Fibroblast of pulmonary artery (primary cell): ENCODE results near the gene DHRS7C.
"Not testable (repeated sequence)": the region's sequence is repeated elsewhere in the genome, so short reads cannot be mapped to it uniquely, and the experiment has no call there.

Experiments
- DNase-seq: peaks from one replicate; pipeline ENCODE4 v3.0.0-alpha.2; 2010; ENCODE audit warnings: low read depth
- H3K4me3 ChIP-seq: replicated peaks from 2 replicates; pipeline ENCODE4 v1.5.1; 2011; ENCODE audit warnings: low read depth, mild to moderate bottlenecking, control low read depth, low read length, moderate library complexity
- TF ChIP-seq, protein P1 (sequence below): IDR thresholded peaks from 2 replicates; pipeline ENCODE4 v1.5.1; 2011; ENCODE audit warnings: mild to moderate bottlenecking, control low read depth, low read length, inconsistent platforms; ENCODE audit errors: missing control alignments

The DHRS7C gene

DNA sequence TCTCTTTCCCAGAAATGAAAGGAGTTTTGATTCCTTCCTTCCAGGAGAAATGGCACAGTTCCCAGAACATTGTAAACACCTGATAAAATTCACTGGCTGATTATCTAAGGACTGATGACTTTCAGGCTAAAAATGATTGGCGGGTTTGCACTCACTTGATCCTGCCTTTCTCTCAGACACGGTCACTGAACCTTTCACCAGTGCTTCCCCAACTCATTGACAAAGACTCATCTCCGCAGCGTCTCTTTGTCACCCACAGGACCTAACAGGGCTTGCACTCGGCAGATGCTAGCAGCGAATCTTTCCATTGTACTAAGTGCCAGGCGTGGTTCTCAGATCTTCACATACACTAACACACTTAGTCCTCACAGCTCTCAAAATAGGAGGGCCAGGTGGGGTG lies 7.3 kb upstream of the DHRS7C start:
- H3K4me3 ChIP-seq, result no peak overlapping the region
- TF ChIP-seq, protein P1, sequence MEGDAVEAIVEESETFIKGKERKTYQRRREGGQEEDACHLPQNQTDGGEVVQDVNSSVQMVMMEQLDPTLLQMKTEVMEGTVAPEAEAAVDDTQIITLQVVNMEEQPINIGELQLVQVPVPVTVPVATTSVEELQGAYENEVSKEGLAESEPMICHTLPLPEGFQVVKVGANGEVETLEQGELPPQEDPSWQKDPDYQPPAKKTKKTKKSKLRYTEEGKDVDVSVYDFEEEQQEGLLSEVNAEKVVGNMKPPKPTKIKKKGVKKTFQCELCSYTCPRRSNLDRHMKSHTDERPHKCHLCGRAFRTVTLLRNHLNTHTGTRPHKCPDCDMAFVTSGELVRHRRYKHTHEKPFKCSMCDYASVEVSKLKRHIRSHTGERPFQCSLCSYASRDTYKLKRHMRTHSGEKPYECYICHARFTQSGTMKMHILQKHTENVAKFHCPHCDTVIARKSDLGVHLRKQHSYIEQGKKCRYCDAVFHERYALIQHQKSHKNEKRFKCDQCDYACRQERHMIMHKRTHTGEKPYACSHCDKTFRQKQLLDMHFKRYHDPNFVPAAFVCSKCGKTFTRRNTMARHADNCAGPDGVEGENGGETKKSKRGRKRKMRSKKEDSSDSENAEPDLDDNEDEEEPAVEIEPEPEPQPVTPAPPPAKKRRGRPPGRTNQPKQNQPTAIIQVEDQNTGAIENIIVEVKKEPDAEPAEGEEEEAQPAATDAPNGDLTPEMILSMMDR, result no peak
- no peak for DNase-seq

GRCh38 chr17:9798008-9798407 lies 6.6 kb upstream of the DHRS7C start:
- H3K4me3 ChIP-seq, result no peak overlapping the region
- TF ChIP-seq, protein P1, result no peak
- no peak for DNase-seq

GRCh38 chr17:9792181-9792840 lies 919 bp upstream of the DHRS7C start:
- no peak overlapping the region for H3K4me3 ChIP-seq
- TF ChIP-seq, protein P1, result no peak

GRCh38 chr17:9790316-9790715 lies 1.1 kb downstream of the DHRS7C start:
- DNase-seq, result no peak
- no peak overlapping the region for H3K4me3 ChIP-seq
- TF ChIP-seq, protein P1, result no peak

More at GRCh38 chr17:9792181-9792840, 919 bp upstream of the DHRS7C start:
- no peak for DNase-seq

- H3K4me3 ChIP-seq, result no peak overlapping the region
- DNase-seq, result no peak
- TF ChIP-seq, protein P1, result no peak
Measured at GRCh38 chr17:9788601-9789000, 2.8 kb downstream of the DHRS7C start.

DNA sequence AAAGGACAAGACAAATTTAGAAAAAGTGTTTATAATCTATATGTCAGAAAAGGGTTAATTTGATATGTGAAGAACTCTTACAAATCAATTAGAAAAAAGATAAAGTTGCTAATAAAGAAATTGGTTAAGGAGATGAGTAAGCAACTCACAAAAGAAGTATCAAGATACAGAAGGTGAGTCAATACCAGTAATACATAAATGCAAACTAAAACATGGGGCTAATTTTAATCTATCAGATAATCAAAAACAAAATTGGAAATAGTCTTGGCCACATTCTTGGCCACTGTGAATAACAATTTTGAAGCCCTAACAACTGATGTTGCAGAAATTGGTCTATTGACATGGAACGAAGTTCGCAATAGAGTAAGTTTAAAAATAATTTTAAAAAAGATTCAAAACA lies 6.8 kb downstream of the DHRS7C start:
- TF ChIP-seq, protein P1, result no peak
- no peak for DNase-seq
- H3K4me3 ChIP-seq, result no peak overlapping the region

GRCh38 chr17:9783465-9783864 lies 7.9 kb downstream of the DHRS7C start:
- not testable (repeated sequence) for DNase-seq, H3K4me3 ChIP-seq
